Large intestine (tissue), 3 donors: Measurements from ENCODE around the gene ZNF586. TPM values are rescaled to one million over a fixed set of nuclear protein-coding genes. Genes with fewer than 3 reads are reported as not detected.

ENCODE experiments used
- DNase-seq, 2 donors: peaks; one replicate each; pipeline versions ENCODE4 v3.0.0 to v3.0.0-alpha.2; 2013
- H3K27ac ChIP-seq: one replicate; pipeline ENCODE4 v1.5.1; 2013; ENCODE audit warnings: low read length
- H3K27me3 ChIP-seq: 2 replicates; pipeline ENCODE4 v1.6.1; 2013; ENCODE audit warnings: low read length; ENCODE audit not compliant: control insufficient read depth, insufficient read depth
- H3K36me3 ChIP-seq: 2 replicates; pipeline ENCODE4 v1.6.1; 2013; ENCODE audit warnings: low read length; ENCODE audit not compliant: control insufficient read depth, insufficient read depth
- H3K4me1 ChIP-seq: one replicate; pipeline ENCODE4 v1.6.1; 2013; ENCODE audit warnings: low read length; ENCODE audit not compliant: control insufficient read depth, insufficient read depth
- H3K4me3 ChIP-seq: one replicate; pipeline ENCODE4 v1.5.1; 2013; ENCODE audit warnings: low read length
- H3K9me3 ChIP-seq: one replicate; pipeline ENCODE4 v1.6.1; 2013; ENCODE audit warnings: mild to moderate bottlenecking, low read depth, low read length, moderate library complexity; ENCODE audit not compliant: control insufficient read depth
- WGBS: methylation state at CpG from one replicate; pipeline ENCODE4 v1.1.5; 2013; ENCODE audit warnings: low lambda C conversion rate; ENCODE audit not compliant: insufficient coverage; 5-methylcytosine and 5-hydroxymethylcytosine counted together
- polyA plus RNA-seq: library from polyadenylated mRNA; unstranded; fragments of 120-200 nt; gene quantifications from one replicate; pipeline ENCODE4 v1.2.1, GENCODE V29; 2013

ZNF586 gene
- polyA plus RNA-seq, 1 donor: 18.6 TPM

DNA sequence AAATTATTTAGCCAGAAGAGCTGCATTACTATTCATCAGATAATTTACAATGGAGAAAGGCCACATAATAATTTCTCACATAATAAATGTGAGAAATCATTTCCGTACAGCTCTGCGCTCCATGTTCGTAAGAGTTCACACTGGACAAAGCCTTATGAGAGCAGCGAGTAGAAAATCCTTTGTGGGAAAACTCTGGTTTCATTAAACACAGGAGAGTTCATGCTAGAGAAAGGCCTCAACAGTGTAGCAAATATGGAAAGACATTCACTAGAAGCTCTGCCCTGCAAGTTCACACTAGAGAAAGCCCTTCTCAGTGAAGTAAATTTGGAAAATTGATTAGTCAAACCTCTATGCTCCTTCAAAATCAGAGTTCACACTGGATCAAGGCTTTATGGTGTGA is 14.4 kb upstream of the ZNF586 start:
- H3K9me3 ChIP-seq: peaks cover 33% of the 10 kb centered on the region
- peaks cover 94% of the 10 kb centered on the region for H3K36me3 ChIP-seq

DNA sequence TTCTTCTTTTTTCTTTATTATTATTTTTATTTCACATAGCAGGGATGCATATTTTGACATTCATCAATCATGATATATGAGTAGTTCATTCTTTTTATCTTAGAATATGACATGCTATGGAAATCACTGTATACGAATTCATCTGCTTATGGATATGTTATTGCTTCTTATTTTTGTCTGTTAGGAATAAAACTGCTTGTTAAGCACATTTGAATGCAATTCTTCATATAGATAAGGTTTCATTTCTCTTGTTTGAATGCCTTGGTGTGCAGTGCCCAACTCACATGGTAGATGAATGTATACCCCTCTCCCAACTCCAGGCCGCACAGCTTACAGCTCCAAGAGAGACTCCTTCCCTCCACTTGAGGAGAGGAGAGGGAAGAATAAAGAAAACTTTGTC is 11.5 kb upstream of the ZNF586 start:
- no CpG with 5 or more reads among the region's 2 CpGs for WGBS
- Histone ChIP-seq H3K9me3 (peaks cover 6% of the 10 kb centered on the region), H3K4me1 (no peaks in the 10 kb centered on the region), H3K4me3 (no peak overlapping the region), H3K36me3 (peaks cover 81% of the 10 kb centered on the region), H3K27ac (no peak overlapping the region), H3K27me3 (no peaks in the 10 kb centered on the region)
- DNase-seq: no peak

More for the DNA sequence above, 14.4 kb upstream of the ZNF586 start:
- Histone ChIP-seq H3K4me3 (no peak overlapping the region), H3K27me3 (no peaks in the 10 kb centered on the region), H3K4me1 (no peaks in the 10 kb centered on the region), H3K27ac (no peak overlapping the region)
- no CpG with 5 or more reads among the region's 4 CpGs for WGBS
- no peak for DNase-seq

GRCh38 chr19:57759096-57759495 is 10.4 kb upstream of the ZNF586 start:
- Histone ChIP-seq H3K9me3 (peaks cover 4% of the 10 kb centered on the region), H3K36me3 (peaks cover 73% of the 10 kb centered on the region), H3K27me3 (no peaks in the 10 kb centered on the region), H3K4me1 (no peaks in the 10 kb centered on the region), H3K4me3 (no peak overlapping the region), H3K27ac (no peak overlapping the region)
- no peak for DNase-seq
- no CpG with 5 or more reads among the region's 2 CpGs for WGBS

DNA sequence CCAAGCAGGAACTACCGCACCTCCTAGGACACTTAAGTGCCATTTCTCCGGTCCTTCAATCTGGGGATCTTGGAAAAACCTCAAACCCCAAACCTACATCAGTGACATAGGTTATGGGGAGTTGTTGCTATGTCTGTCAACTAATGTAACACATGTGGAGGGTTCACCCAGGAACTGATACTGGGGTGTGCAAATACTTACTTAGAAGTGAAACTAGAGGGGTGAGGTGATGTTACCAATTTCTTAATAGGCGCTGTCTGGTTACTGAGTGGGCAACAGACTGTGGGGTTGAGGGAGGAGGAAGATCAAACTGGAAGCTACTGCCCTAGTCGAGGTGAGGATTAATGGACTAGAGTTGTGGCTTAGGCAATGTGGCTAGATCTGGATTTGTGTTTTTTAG is 1.9 kb downstream of the ZNF586 start:
- H3K27ac ChIP-seq: no peak overlapping the region
- peaks cover 6% of the 10 kb centered on the region for H3K4me1 ChIP-seq
- H3K4me3 ChIP-seq: no peak overlapping the region
- peaks cover 37% of the 10 kb centered on the region for H3K36me3 ChIP-seq
- DNase-seq: no peak
- H3K9me3 ChIP-seq: peaks cover 33% of the 10 kb centered on the region
- WGBS: no CpG with 5 or more reads among the region's 4 CpGs
- H3K27me3 ChIP-seq: no peaks in the 10 kb centered on the region

DNA sequence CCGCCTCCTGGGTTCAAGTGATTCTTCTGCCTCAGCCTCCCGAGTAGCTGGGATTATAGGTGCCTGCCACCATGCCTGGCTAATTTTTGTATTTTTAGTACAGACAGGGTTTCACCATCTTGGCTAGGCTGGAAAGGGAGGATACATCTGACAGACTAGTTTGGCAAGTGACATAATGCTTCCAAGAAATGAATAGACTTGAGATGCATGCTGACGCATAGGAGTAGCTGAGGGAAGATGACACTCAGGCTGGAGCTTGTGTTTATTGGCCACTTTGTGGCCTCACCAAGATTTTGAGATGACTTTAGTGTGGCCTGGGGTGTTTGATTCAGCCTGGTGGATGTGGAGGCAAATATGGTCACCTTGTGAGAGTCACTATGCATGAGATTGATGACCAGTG is 4.0 kb downstream of the ZNF586 start:
- no peaks in the 10 kb centered on the region for H3K27me3 ChIP-seq
- peaks cover 6% of the 10 kb centered on the region for H3K4me1 ChIP-seq
- no CpG with 5 or more reads among the region's 3 CpGs for WGBS
- H3K27ac ChIP-seq: no peak overlapping the region
- H3K4me3 ChIP-seq: no peak overlapping the region
- peaks cover 44% of the 10 kb centered on the region for H3K9me3 ChIP-seq
- DNase-seq: no peak
- peaks cover 58% of the 10 kb centered on the region for H3K36me3 ChIP-seq

DNA sequence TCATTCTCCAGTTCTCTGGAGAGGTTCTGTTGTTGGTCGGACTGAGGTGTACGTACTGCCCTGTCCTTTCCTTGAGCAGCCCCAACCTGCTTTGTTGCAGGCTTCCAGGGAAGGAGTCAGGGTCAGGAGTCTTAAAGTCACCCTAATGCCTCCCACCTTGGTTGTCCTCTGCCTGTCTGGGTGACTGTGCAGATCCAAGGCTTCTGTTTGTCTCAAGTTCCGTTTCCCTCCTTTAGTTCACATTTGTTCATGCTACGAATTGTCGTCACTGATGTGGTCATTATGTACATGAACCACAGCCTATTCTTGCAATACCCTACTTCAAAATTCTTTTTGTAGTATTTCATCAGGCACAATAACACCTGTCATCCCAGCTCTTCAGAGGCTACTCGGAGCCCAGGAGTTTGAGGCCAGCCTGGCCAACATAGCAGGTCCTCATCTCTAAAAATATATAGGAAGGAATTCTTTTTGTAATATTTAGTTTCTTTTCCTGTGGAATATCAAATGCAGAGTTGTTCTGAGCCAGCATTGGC is 7.4 kb downstream of the ZNF586 start:
- Histone ChIP-seq H3K27me3 (no peaks in the 10 kb centered on the region), H3K36me3 (peaks cover 81% of the 10 kb centered on the region), H3K9me3 (peaks cover 56% of the 10 kb centered on the region), H3K4me1 (no peaks in the 10 kb centered on the region), H3K27ac (no peak overlapping the region), H3K4me3 (no peak overlapping the region)
- no peak for DNase-seq
- WGBS: 100% methylated on average over 2 of the region's 6 CpGs

GRCh38 chr19:57778336-57778735 is 8.9 kb downstream of the ZNF586 start:
- Histone ChIP-seq H3K27ac (no peak overlapping the region), H3K4me3 (no peak overlapping the region), H3K4me1 (no peaks in the 10 kb centered on the region), H3K27me3 (no peaks in the 10 kb centered on the region), H3K9me3 (peaks cover 65% of the 10 kb centered on the region), H3K36me3 (peaks cover 71% of the 10 kb centered on the region)
- no CpG with 5 or more reads among the region's 4 CpGs for WGBS
- no peak for DNase-seq

DNA sequence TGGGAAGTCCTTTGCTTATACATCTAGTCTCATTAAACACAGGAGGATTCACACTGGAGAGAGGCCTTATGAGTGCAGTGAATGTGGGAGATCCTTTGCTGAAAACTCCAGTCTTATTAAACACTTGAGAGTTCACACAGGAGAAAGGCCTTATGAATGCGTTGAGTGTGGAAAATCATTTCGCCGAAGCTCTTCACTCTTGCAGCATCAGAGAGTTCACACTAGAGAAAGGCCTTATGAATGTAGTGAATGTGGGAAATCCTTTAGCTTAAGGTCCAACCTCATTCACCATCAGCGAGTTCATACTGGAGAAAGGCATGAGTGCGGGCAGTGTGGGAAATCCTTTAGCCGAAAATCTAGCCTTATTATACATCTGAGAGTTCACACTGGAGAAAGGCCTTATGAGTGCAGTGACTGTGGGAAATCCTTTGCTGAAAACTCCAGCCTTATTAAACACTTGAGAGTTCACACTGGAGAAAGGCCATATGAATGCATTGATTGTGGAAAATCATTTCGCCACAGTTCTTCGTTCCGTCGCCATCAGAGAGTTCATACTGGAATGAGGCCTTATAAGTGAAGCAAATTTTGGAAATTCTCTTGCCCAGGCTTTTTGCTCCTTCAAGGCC is 9.9 kb downstream of the ZNF586 start:
- H3K4me1 ChIP-seq: no peaks in the 10 kb centered on the region
- no peak overlapping the region for H3K4me3 ChIP-seq
- WGBS: 100% methylated on average over 1 of the region's 10 CpGs
- no peaks in the 10 kb centered on the region for H3K27me3 ChIP-seq
- H3K27ac ChIP-seq: no peak overlapping the region
- no peak for DNase-seq
- H3K9me3 ChIP-seq: peaks cover 57% of the 10 kb centered on the region
- H3K36me3 ChIP-seq: peaks cover 66% of the 10 kb centered on the region

- WGBS: no CpG with 5 or more reads among the region's 38 CpGs
- peaks cover 42% of the 10 kb centered on the region for H3K9me3 ChIP-seq
These were observed 16.8 kb downstream of the ZNF586 start for GRCh38 chr19:57786286-57786685.

GRCh38 chr19:57786906-57787305 is 17.4 kb downstream of the ZNF586 start:
- no CpG with 5 or more reads among the region's 5 CpGs for WGBS

More at GRCh38 chr19:57786286-57786685, 16.8 kb downstream of the ZNF586 start:
- peaks cover 35% of the 10 kb centered on the region for H3K36me3 ChIP-seq
- no peak overlapping the region for H3K27ac ChIP-seq
- no peaks in the 10 kb centered on the region for H3K27me3 ChIP-seq
- H3K4me3 ChIP-seq: no peak overlapping the region
- DNase-seq: no peak
- H3K4me1 ChIP-seq: no peaks in the 10 kb centered on the region

GRCh38 chr19:57788114-57788692 is 18.7 kb downstream of the ZNF586 start:
- H3K4me1 ChIP-seq: no peaks in the 10 kb centered on the region
- H3K4me3 ChIP-seq: no peak overlapping the region
- H3K9me3 ChIP-seq: peaks cover 30% of the 10 kb centered on the region
- no peak overlapping the region for H3K27ac ChIP-seq
- no peaks in the 10 kb centered on the region for H3K27me3 ChIP-seq
- DNase-seq: no peak
- H3K36me3 ChIP-seq: peaks cover 42% of the 10 kb centered on the region

More at GRCh38 chr19:57786906-57787305, 17.4 kb downstream of the ZNF586 start:
- Histone ChIP-seq H3K4me1 (no peaks in the 10 kb centered on the region), H3K9me3 (peaks cover 41% of the 10 kb centered on the region), H3K4me3 (no peak overlapping the region), H3K27ac (no peak overlapping the region), H3K27me3 (no peaks in the 10 kb centered on the region), H3K36me3 (peaks cover 39% of the 10 kb centered on the region)
- no peak for DNase-seq
